ENCODE results near the gene PCDHB3. TPM values are rescaled to one million over a fixed set of nuclear protein-coding genes. Genes with fewer than 3 reads are reported as not detected.
"Not testable (repeated sequence)": the region's sequence is repeated elsewhere in the genome, so short reads cannot be mapped to it uniquely, and the experiment has no call there.

The PCDHB3 gene
- polyA plus RNA-seq, 1 donor = 1.6 TPM

DNA sequence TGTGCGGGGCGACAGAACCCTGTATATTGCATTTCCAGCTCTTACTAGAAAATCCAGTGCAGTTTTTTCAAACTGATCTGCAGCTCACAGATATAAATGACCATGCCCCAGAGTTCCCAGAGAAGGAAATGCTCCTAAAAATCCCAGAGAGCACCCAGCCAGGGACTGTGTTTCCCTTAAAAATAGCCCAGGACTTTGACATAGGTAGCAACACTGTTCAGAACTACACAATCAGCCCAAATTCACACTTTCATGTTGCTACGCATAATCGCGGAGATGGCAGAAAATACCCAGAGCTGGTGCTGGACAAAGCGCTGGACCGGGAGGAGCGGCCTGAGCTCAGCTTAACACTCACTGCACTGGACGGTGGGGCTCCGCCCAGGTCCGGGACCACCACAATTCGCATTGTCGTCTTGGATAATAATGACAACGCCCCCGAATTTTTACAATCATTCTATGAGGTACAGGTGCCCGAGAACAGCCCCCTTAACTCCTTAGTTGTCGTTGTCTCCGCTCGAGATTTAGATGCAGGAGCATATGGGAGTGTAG, 35.5 kb downstream of the PCDHB3 start:
- DNase-seq (ENCODE audit: low read depth) = no peak

DNA sequence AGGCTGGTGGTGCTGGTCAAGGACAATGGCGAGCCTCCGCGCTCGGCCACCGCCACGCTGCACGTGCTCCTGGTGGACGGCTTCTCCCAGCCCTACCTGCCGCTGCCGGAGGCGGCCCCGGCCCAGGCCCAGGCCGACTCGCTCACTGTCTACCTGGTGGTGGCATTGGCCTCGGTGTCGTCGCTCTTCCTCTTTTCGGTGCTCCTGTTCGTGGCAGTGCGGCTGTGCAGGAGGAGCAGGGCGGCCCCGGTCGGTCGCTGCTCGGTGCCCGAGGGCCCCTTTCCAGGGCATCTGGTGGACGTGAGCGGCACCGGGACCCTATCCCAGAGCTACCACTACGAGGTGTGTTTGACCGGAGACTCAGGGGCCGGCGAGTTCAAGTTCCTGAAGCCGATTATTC, 37.1 kb downstream of the PCDHB3 start:
- not testable (repeated sequence) for DNase-seq (ENCODE audit: low read depth)

DNA sequence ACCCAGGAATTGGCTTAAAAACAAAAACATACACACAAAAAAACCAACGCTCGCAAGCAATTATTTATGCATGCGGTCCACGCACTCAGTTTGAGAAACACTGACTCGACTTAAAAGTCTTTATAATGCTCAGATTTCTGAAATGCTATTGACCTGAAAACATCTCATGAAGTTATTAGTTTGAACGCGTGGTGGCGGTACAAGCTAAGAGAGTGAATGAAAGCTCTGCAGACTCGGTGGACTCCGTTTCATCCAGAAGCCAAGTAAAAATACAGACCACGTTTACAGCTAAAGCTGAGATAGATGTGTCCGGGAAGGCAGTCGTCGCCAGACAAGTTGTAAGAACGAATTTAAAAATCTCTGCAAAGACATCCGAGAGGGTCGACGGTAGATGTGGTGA, 49.5 kb downstream of the PCDHB3 start, which contains the start of gene PCDHB6:
Gene PCDHB6 (plus strand): TSS at position 246 of the 400 bp plus-strand sequence. CDS start 201 bp downstream, outside the sequence.
- DNase-seq (ENCODE audit: low read depth) = no peak

DNA sequence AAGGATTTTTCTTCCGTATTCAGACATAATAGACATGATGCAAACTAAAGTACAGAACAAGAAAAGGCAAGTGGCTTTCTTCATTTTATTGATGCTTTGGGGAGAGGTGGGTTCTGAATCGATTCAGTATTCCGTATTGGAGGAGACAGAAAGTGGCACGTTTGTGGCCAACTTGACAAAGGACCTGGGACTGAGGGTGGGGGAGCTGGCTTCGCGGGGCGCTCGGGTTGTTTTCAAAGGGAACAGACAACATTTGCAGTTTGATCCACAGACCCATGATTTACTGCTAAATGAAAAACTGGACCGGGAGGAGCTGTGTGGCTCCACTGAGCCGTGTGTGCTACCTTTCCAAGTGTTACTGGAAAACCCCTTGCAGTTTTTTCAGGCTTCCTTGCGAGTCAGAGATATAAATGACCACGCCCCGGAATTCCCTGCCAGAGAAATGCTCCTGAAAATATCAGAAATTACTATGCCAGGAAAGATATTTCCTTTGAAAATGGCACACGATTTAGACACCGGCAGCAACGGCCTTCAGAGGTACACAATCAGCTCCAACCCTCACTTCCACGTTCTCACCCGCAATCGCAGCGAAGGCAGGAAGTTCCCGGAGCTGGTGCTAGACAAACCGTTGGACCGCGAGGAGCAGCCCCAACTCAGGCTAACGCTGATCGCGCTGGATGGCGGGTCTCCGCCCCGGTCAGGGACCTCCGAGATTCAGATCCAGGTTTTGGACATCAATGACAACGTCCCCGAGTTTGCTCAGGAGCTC, 50.1 kb downstream of the PCDHB3 start:
- no peak for DNase-seq (ENCODE audit: low read depth)

DNA sequence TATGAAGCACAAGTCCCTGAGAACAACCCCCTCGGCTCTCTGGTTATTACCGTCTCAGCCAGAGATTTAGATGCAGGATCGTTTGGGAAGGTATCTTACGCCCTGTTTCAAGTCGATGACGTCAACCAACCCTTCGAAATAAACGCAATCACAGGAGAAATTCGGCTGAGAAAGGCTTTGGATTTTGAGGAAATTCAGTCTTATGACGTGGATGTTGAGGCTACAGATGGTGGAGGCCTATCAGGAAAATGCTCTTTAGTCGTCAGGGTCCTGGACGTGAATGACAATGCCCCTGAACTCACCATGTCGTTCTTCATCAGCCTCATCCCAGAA, 50.7 kb downstream of the PCDHB3 start:
- DNase-seq (ENCODE audit: low read depth) = no peak

GRCh38 chr5:141151632-141152031, 51.4 kb downstream of the PCDHB3 start:
- DNase-seq (ENCODE audit: low read depth) = not testable (repeated sequence)

DNA sequence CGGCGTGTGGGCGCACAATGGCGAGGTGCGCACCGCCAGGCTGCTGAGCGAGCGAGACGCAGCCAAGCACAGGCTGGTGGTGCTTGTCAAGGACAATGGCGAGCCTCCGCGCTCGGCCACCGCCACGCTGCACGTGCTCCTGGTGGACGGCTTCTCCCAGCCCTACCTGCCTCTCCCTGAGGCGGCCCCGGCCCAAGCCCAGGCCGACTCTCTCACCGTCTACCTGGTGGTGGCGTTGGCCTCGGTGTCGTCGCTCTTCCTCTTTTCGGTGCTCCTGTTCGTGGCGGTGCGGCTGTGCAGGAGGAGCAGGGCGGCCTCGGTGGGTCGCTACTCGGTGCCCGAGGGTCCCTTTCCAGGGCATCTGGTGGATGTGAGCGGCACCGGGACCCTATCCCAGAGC, 51.8 kb downstream of the PCDHB3 start:
- DNase-seq (ENCODE audit: low read depth) = not testable (repeated sequence)

Other genes with a start within 250 kb of the PCDHB3 start
- 0.05 TPM for gene PCDHA10, start 244.6 kb upstream of the PCDHB3 start, polyA plus RNA-seq (ENCODE audit: insufficient read length)
- gene PCDHA11, start 231.5 kb upstream of the PCDHB3 start, polyA plus RNA-seq (ENCODE audit: insufficient read length) = not detected
- not detected for gene PCDHA12, start 225.2 kb upstream of the PCDHB3 start, polyA plus RNA-seq (ENCODE audit: insufficient read length)
- 0.08 TPM for gene PCDHA13, start 218.3 kb upstream of the PCDHB3 start, polyA plus RNA-seq (ENCODE audit: insufficient read length)
- 0.04 TPM for gene PCDHAC1, start 174.2 kb upstream of the PCDHB3 start, polyA plus RNA-seq (ENCODE audit: insufficient read length)
- gene PCDHAC2, start 134.0 kb upstream of the PCDHB3 start, polyA plus RNA-seq (ENCODE audit: insufficient read length) = 0.67 TPM
- 0.11 TPM for gene PCDHB1, start 49.1 kb upstream of the PCDHB3 start, polyA plus RNA-seq (ENCODE audit: insufficient read length)
- 2.2 TPM for gene PCDHB2, start 5.9 kb upstream of the PCDHB3 start, polyA plus RNA-seq (ENCODE audit: insufficient read length)
- gene PCDHB4, start 21.3 kb downstream of the PCDHB3 start, polyA plus RNA-seq (ENCODE audit: insufficient read length) = 3.1 TPM
- gene PCDHB5, start 34.7 kb downstream of the PCDHB3 start, polyA plus RNA-seq (ENCODE audit: insufficient read length) = 3.8 TPM
- 1.4 TPM for gene PCDHB6, start 49.6 kb downstream of the PCDHB3 start, polyA plus RNA-seq (ENCODE audit: insufficient read length)
- 1.9 TPM for gene PCDHB7, start 72.2 kb downstream of the PCDHB3 start, polyA plus RNA-seq (ENCODE audit: insufficient read length)
- 1.8 TPM for gene PCDHB8, start 77.3 kb downstream of the PCDHB3 start, polyA plus RNA-seq (ENCODE audit: insufficient read length)
- gene PCDHB16, start 81.9 kb downstream of the PCDHB3 start, polyA plus RNA-seq (ENCODE audit: insufficient read length) = 2.5 TPM
- 2.9 TPM for gene PCDHB9, start 86.7 kb downstream of the PCDHB3 start, polyA plus RNA-seq (ENCODE audit: insufficient read length)
- gene PCDHB10, start 91.9 kb downstream of the PCDHB3 start, polyA plus RNA-seq (ENCODE audit: insufficient read length) = 3.6 TPM
- 2.2 TPM for gene PCDHB11, start 99.2 kb downstream of the PCDHB3 start, polyA plus RNA-seq (ENCODE audit: insufficient read length)
- gene PCDHB12, start 108.2 kb downstream of the PCDHB3 start, polyA plus RNA-seq (ENCODE audit: insufficient read length) = 2.5 TPM
- gene PCDHB13, start 113.4 kb downstream of the PCDHB3 start, polyA plus RNA-seq (ENCODE audit: insufficient read length) = 2.4 TPM
- gene PCDHB14, start 122.9 kb downstream of the PCDHB3 start, polyA plus RNA-seq (ENCODE audit: insufficient read length) = 6.3 TPM
- gene PCDHB15, start 144.9 kb downstream of the PCDHB3 start, polyA plus RNA-seq (ENCODE audit: insufficient read length) = 7.0 TPM
- 0.10 TPM for gene SLC25A2, start 203.6 kb downstream of the PCDHB3 start, polyA plus RNA-seq (ENCODE audit: insufficient read length)
- gene TAF7, start 220.3 kb downstream of the PCDHB3 start, polyA plus RNA-seq (ENCODE audit: insufficient read length) = 76.1 TPM
- 0.58 TPM for gene PCDHGA1, start 230.0 kb downstream of the PCDHB3 start, polyA plus RNA-seq (ENCODE audit: insufficient read length)
- gene PCDHGA2, start 238.3 kb downstream of the PCDHB3 start, polyA plus RNA-seq (ENCODE audit: insufficient read length) = 2.1 TPM
- 1.1 TPM for gene PCDHGA3, start 243.4 kb downstream of the PCDHB3 start, polyA plus RNA-seq (ENCODE audit: insufficient read length)
- gene PCDHGB1, start 249.6 kb downstream of the PCDHB3 start, polyA plus RNA-seq (ENCODE audit: insufficient read length) = 0.49 TPM